NCI-H82 (cell line): Measurements from ENCODE around the gene KYAT1.

ENCODE experiments used
- DNase-seq: peaks from one replicate; lab custom pipeline; 2025; lab: John Stamatoyannopoulos, UW

The KYAT1 gene

DNA sequence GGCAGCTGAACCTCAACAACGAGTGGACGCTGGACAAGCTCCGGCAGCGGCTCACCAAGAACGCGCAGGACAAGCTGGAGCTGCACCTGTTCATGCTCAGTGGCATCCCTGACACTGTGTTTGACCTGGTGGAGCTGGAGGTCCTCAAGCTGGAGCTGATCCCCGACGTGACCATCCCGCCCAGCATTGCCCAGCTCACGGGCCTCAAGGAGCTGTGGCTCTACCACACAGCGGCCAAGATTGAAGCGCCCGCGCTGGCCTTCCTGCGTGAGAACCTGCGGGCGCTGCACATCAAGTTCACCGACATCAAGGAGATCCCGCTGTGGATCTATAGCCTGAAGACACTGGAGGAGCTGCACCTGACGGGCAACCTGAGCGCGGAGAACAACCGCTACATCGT is 26.6 kb upstream of the KYAT1 start:
- DNase-seq = no peak

DNA sequence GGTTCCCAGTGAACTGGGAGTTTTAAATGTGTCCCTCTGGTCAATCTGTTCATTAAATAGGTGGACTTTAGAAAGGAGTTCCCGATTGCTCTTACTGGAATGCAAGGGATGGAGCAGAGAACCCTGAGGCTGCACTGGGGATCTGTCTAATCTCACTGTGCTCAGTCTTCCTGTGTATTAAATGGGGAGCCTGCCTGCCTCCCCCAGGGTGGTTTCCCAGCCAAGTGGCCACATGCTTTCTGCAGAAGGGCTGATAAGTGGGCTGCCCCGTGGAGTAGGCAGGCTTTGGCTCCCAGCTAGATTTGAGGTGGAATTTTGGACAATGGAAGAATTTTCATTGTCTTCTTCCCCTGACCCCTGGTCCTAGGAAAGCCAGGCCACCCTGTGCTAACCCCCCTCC is 25.0 kb upstream of the KYAT1 start:
- no peak for DNase-seq

DNA sequence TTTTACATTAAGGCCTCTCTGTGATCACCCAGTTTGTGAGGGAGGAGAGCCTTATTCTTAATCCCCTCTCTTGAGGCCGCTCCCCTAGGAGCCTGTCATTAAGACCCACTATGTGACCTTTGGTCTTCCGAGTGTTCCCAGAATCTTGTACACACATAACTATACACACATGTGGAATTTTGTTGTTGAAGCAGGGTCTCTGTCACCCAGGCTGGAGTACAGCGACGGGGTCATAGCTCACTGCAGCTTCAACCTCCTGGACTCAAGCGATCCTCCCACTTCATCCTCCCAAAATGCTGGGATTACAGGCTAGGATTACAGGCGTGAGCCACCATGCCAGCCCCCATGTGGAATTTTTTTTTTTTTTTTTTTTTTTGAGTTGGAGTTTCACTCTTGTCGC is 24.2 kb upstream of the KYAT1 start:
- DNase-seq = peak; percentile 12

DNA sequence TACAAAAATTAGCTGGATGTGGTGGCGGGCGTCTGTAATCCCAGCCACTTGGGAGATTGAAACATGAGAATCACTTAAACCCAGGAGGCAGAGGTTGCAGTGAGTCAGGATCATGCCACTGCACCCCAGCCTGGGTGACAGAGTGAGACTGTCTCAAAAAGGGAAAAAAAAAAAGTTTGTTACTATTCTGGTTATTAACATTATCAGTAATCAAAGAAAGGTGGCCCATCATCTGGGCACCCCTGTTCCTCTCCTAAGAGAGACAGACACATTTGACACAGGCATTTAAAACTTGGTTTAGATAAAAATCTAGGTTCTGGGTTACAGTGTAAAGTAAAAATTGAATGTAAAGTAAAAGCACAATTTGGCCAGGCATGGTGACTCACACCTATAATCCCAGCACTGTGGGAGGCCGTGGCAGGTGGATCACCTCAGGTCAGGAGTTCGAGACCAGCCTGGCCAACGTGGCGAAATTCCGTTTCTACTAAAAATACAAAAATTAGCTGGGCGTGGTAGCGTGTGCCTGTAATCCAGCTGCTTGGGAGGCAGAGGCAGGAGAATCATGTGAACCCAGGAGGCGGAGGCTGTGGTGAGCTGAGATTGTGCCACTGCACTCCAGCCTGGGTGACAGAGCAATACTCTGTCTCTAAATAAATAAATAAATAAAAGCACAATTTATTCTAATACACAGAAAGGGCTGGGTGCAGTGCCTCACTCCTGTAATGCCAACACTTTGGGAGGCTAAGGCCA is 22.3 kb upstream of the KYAT1 start:
- no peak for DNase-seq

DNA sequence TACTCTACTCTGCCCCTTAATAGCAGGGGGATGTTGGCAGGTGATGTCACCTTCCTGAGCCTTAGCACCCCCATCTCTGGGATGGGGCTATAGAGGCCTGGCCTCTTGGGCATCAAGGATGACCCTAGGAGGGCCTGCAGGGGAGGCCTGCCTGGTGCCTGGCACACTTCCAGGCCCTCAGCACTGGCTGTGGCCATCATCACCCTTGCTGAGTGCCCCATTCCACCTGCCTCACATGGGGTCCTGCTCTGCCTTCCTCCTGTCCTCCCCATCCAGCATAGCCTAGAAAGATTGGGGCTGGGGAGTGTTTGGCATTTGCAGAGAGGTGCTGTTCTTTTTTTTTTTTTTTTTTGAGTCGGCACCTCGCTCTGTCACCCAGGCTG is 21.3 kb upstream of the KYAT1 start:
- DNase-seq = no peak

DNA sequence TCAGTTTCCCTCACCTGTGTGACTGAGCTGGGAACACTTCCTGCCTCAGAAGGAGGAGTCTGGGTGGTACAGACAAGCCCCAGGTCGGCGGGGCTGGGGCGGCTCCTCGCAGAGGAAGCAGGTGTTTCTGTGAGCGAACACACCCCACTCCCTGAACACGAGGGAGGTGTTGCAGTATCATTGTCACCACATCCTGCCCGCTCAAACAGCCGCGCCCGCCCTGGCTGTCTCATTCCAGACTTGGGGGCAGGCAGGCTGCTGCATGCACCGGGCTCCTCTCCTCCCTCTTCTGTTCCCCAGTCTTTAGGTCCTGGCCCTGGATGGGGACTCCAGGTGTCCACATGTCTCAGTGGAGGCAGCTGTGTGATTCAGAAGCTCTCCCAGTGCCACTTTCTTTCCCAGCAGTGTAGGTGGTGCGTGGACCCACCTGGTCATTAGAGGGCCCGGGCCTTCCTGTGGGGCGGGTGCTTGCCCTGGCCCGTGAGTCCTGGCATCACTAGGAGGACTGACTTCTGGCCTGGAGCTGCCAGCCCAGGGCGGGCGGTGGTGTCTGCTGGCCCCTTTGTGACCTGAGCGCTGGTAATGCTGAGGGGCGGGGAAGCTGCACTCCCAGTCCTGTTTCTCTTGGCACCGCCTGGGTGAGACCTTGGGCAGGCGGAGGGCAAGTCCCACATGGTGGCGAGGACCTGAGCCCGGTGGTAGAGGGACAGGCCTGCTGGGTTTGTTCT is 20.8 kb upstream of the KYAT1 start:
- DNase-seq = no peak

DNA sequence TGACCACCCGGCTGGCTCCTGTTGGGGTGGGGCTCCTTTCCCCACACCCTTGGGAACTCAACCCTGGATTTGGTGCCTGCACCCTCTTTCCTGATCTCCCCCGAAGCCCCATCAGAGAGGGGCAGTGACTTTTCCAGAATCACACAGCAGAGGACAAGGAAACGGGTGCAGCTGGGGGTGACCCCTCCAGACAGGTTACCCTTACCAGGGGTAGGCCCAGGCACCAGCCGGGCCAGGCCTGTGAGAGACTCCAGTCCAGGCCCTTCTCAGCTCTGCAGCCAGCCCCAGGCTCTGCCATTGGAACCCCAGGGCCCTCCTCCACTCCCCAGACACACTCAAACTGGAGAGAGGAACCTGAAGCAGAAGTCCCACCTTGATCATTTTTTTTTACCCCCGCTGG is 20.1 kb upstream of the KYAT1 start:
- no peak for DNase-seq

DNA sequence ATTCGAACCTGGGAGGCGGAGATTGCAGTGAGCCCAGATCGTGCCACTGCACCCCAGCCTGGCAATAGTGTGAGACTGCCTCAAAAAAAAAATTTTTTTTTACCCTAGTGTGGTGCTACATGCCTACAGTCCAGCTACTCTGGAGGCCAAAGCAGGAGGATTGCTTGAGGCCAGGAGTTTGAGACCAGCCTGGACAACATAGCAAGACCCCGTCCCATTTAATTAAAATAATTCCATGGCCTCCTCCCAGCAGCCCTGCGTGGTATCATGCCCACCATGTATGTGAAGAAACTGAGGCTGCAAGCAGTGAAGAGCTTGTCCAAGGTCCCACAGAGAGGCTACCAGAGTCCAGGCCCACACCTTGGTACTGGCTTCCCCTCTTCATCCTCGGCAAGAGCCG is 19.6 kb upstream of the KYAT1 start:
- no peak for DNase-seq

DNA sequence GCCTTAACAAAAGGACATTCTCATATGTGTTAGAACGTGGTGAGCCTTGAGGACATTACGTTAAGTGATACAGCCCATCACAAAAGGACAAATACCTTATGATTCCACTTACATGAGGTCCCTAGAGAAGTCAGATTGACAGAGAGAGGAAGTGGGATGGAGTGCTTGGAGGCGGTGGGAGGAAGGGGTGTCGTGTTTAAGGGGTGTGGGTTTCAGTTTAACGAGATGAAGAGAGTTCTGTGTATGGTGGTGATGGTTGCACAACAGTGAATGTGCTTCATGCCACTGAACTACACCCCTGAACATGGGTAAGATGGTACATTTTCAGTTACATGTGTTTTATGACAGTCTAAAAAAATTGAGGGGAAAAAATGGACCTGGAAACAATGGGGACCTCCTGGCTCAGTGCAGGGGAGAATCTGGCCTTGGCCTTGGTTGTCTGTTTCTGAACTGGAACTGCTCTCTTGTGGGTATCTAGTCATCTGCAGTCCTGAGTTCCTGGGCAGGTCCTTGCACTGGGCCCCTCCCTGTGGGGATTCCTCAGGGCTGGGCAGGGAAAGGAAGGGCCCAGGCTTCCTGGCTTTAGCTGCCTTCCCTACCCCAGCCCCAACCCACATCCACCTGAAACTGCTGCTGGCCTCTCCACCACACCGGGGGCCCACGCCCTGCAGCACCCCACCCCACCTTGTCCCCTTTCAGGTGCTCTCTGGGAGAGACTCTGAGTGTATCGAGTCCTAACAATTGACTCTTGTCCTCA is 18.0 kb upstream of the KYAT1 start:
- DNase-seq = no peak

DNA sequence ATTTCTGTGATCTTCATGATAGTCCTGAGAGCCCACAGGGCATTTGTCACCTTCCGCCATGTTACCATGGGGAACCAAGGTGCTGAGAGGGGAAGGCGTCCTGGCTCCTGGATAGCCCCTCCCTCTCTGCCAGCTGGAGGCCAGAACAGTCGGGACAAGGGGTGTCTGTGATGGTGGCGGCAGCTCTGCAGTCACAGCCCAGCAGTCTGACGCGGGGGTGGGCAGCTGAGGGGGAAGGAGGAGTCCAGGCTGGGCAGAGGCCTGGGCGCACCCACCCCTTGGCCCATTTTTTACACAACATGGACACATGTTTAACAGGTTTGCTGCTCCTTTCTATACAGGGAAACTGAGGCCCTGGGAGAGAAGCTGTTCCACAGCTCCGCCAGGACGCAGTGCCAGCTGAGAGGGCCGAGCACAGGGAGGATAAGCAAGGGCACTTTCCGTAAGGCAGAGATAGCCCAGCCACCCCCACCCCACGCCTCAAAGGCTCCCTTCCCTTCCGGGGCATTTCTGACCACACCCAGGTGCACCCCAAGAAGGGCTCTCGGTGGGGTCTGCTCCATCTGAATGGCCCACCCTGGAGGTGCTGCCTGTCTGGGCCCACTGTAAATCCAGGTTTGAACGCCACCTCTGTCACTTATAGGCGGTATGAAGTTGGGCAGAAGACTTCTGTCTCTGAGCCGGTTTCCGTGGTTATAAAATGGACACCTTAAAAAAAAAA is 17.3 kb upstream of the KYAT1 start:
- DNase-seq = no peak

DNA sequence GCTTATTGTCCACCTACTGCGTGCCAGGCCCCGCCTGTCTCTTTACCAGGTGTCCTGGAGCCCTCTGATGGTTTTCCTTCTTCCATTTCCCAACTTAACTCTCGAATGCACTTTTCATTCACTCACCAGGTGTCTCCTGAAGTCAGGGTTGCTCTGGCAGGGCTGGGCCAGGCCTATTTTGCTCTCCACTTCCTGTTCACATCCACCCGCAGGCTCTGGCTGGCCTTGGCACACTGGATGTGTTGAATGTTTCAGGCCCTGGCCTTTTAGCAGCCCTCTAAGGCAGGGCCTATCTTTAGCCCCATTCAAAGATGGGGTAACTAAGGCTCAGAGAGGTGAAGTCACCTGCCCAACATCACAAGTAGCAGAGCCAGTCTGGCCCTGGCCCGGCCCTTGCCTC is 16.6 kb upstream of the KYAT1 start:
- DNase-seq = no peak

DNA sequence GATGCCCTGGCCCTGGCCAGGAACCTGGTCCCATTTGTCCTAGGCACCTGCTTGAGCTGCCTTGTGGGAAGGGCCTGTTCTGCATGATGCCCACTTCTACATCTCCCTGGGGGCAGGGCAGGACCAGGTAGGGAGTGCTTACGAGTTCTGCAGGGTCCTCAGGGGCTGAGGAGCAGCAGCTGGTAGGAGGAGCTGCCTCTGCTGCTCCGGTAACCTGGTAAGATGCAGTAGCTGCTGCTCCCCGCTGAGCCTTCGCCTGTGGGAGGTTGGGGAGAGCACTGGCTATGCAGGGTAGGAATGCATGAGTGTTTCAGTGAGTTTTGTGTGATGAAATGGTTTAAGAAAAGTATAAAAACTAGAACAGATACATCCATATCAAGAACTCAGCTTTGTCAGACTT is 13.8 kb upstream of the KYAT1 start:
- DNase-seq = no peak

DNA sequence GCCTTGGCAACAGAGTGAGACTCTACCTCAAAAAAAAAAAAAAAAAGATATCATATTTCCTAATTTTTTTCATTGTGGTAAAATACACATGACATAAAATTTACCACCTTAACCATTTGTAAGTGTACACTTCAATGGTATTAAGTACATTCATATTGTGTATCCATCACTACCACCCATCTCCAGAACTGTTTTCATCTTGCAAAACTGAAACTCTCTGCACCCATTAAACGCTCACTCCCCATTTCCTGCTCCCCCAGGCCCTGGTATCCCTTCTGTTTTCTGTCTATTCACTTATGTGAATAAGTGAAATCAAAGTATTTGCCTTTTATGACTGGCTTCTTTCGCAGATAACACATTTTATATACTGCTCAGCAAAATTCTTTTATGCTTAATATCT is 13.0 kb upstream of the KYAT1 start:
- DNase-seq = no peak

DNA sequence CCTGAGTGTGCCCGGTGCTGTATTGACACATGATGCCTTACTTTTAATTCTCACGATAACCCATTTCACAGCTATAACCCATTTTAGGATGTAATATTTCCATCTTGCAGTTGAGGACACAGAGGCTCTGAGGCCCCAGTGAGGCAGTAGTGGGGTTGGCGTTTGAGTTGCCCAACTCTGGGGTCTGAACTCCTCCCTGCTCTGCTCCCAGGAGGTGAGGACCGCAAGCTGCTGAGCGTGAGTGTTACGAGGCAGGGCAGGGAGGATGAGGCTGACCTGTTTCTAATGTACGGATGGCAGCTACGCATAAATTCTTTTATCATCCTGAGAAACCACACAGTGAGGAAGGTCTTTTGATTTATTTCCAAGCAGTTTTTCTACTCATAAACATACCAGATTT is 11.6 kb upstream of the KYAT1 start:
- DNase-seq = no peak

DNA sequence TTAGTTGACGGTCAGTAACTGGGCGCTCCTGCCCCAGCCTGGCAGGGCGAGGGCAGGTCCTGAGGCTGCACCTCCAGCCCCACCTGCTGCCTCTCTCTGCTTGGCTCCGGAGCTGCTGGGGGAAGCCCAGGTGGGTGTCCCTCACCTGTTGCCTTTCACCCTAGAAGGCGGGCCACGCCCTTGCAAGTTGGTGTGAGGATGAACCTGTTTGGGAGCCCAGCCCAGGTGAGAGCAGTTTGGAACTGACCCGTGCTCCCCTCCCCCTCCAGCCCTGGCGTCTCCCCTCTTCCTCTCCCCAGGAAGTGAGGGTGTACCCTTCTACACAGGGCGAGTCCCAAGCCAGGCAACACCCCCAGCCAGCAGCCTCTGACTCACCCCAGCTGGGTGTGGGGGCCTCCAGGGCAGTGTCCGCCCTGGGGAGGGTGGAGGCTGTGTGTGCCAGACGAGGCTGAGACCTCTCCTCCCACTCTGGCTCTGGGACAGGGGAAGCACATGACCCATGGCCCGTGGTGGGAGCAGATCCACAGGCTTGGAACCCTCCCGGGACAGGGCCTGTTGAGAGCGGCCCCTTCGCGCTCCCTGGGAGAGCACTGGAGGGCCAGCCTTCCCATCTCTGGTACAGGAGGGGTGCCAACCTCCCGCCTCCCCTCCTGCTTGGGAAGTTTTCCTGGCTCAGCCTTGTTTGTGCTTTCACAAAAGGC is 10.6 kb upstream of the KYAT1 start:
- DNase-seq = no peak

DNA sequence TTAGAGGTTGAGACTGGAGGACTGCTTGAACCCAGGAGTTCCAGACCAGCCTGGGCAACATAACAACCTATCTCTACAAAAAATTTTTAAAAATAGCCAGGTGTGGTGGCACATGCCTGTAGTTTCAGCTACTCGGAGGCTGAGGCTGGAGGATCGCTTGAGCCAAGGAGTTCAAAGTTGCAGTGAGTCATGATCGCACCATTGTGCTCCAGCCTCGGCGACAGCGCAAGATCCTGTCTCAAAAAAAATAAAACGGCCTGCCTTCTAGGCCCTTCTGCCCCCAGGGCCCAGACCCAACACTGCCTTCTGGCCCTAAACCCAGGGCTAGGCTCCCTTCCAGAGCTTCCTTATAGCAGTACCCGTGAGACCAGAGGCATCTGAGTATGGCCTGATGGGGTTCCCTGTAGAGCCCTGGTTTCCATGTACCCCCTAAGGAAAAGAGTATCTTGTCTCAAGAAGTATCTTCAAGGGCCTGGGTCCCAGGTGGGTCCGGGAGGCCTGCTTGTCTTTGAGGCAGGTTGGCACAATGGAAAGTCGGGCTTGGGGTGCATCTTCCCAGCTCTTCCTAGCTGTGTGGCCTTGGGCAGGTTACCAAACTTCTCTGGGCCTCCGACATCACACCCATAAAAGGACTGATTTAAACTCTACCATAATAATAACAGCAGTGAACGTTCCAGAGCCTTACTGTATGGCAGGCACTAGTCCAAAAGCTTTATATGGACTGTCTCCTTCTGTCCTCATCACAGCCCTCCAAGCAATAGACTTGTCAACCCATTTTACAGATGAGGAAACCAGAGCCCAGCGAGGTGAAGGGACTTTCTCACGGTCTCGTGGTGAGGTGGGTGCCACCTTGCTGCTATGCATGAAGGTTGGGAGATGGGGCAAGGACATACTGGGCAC is 9.8 kb upstream of the KYAT1 start:
- DNase-seq = no peak

DNA sequence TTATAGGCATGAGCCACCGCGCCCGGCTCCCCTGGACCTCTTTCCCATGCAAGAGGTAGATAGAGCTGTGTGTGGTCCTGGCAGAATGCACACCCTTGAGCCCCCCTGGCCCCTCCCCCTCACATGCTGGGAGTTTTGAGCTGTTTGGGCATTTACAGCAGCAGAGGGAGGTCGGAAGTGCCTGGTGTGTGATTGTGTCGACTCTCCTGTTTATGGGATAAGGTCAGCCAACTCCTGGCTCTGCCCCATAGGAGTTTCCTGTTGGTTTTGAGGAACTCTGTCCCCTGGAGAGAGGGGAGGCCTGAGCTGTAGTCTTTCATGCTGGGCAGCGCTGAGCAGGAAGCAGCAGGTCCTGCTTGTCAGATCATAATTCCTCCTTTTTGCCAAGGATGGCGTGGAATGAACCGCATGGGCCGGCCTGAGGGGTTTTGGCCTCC is 6.2 kb upstream of the KYAT1 start:
- DNase-seq = no peak

DNA sequence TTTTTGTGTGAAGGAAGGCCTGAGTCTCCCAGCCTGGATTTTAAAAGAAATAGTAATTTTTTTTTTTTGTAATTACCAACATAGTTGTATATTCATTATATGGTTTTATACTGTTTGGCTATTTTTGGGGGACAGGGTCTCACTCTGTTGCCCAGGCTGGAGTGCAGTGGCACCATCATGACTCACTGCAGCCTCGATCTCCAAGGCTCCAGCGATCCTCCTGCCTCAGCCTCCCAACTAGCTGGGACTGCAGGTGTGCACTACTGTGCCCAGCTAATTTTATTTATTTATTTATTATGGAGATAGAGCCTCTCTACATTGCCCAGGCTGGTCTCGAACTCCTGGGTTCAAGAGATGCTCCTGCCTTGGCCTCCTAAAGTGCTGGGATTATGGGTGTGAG is 5.3 kb upstream of the KYAT1 start:
- no peak for DNase-seq

DNA sequence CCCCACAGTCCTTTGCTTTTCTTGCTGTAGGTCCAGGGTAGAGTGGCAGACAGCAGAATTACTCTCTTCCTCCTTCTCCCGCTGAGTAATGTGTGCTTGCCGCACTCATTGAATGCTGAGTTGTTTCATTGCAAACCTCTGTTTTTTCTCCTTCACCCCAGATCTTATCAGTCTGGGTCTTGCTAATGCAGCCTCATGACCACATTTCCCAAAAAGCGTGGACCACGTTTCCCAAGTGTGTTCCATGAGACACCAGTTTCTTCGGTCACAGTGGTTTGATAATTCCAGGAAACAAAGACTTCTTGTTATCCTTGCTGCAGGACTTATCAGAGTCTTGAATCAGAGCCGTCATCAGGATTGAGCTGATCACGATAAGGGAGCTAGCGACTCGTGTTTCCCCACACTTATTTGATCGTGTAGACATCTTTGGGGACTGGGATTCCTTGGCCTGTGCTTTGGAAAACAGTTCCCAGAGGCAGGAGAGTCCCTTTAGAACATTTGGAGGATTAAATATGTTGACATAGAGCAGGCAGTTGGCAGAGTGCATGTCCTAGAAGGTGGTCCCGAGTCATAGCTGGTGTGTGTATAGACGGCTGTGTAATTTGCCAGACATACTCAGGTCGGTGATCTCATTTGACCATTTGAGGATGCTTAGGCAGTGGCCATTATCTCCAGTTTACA is 4.6 kb upstream of the KYAT1 start:
- no peak for DNase-seq

DNA sequence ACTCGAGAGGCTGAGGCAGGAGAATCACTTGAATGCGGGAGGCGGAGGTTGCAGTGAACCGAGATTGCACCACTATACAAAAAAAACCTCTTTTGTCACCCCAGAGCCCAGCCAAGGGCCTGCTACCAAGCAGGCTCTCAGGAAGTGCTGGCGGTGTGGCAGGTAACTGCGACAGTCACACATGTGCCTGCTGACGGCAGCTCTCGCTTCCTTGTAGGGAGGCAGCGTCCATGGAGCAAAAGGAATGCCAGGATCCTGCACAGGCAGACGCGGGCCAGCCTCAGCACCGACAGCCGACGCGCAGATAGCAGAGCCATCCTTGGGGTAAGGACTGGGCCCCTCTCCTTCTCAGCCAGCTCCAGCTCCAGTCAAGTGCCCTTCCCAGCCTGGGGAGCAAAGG is 4.0 kb upstream of the KYAT1 start:
- no peak for DNase-seq
